ENCODE results near the gene RAET1G. TPM values are rescaled to one million over a fixed set of nuclear protein-coding genes. Genes with fewer than 3 reads are reported as not detected.
"Not testable (repeated sequence)": the region's sequence is repeated elsewhere in the genome, so short reads cannot be mapped to it uniquely, and the experiment has no call there.

The RAET1G gene
- total RNA-seq, 1 donor from 2014 or later: not detected

GRCh38 chr6:149935246-149935645 is 12.3 kb upstream of the RAET1G start:
- intact Hi-C loops (cut with micrococcal nuclease): loop anchor here (2.0 kb wide), 1 partner anchor 134 kb away; the partner anchor contains the start of gene ULBP3

DNA sequence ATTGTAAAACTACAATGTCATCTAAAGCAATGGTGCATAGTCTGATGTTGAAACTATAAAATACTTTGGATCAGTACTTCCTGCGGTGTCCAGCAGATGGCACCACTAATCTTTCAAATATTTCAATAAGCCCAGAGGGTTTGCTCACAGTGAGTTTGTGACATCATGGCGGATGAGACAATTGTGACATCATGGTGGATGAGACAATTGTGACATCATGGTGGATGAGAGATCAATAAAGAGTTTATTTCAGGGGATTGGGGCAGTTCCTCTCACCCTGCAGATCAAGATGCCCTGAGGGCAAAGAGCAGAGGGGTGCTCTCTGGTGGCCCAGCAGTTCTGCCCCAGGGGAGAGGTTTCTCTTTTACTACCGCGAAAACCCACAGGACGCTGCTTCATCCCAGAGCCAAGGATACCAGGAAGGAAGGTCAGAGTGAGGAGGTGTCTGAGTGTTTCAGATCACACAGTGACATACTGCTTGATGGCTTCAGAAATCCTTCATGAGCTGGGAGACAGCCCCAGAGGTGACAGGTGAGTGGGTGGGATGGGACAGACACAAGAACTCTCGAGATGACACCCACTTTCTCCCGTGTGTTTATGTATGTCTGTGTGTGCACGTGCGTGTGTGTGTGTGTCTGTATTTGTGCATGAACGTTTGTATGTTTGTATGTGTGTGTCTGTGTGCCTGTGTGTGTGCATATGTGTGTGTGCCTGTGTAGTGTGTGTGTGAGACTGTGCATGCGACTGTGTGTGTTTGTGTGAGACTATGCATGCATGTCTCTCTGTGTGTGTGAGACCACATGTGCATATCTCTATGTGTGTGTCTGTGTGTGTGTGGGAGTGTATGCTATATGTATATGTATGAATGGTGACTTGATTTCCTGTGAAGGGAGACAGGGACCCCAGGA is 11.6 kb upstream of the RAET1G start:
- intact Hi-C loops (cut with micrococcal nuclease): loop anchor here (1.0 to 5.0 kb wide), 3 partner anchors 83 to 883 kb away; partner anchors contain the start of gene ULBP3

DNA sequence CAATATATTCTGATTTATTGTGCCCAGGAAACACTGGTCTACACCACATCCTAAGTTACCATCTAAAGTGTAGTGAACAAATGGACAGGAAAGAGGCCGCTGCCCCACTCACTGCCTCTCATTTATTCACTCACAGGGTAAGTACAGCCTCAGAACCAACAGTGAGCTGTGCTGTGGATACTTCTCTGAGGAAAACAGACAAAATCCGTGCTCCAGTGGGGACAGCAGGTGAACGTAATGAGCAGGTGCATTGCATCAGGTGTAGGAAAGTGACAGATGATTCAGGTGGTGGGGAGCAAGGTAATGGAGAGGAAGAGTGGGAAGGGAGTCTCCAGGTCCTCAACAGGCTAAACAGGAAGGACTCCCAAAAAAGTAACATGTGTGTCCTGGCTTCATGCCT is 10.5 kb upstream of the RAET1G start:
- intact Hi-C loops (cut with micrococcal nuclease): loop anchor here (5.0 kb wide), 1 partner anchor 884 kb away; no protein-coding TSS in a partner anchor

DNA sequence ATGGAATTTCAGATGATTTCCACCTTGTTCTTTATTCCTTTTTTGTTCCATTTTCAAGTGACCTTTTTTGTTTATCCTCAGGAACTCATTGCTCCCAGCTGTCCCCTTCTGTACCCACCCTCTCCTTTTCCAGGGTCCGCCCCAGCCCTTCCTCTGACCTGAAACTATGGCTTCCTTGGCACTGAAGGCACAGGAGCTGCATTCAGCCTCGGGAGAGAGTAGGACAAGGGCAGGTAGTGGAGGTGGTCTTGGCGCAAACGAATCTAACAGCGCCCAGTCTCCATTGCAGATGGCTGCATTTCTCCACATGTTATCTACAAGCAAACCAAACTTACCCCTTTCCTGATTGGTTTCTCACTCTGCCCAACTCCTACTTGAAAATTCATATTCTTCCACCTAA is 10.1 kb upstream of the RAET1G start:
- intact Hi-C loops (cut with micrococcal nuclease): loop anchor here (5.0 kb wide), 1 partner anchor 884 kb away; no protein-coding TSS in a partner anchor

DNA sequence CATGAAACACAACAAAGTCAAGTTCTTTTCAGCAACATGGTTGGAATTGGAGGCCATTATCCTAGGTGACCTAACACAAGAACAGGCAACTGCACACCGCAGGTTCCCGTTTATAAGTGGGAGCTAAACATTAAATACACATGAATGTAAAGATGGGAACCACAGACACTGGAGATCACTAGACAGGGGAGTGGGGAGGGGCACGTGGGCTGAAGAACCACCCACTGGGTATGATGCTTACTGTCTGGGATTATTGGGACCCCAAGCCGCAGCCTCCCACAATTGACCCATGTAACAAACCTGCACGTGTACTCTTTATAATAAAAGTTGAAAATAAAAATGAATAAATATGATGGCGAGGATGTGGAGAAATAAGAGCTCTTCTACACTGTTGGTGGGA is 8.6 kb upstream of the RAET1G start:
- intact Hi-C loops (cut with micrococcal nuclease): loop anchor here (5.0 kb wide), 1 partner anchor 886 kb away; no protein-coding TSS in a partner anchor

DNA sequence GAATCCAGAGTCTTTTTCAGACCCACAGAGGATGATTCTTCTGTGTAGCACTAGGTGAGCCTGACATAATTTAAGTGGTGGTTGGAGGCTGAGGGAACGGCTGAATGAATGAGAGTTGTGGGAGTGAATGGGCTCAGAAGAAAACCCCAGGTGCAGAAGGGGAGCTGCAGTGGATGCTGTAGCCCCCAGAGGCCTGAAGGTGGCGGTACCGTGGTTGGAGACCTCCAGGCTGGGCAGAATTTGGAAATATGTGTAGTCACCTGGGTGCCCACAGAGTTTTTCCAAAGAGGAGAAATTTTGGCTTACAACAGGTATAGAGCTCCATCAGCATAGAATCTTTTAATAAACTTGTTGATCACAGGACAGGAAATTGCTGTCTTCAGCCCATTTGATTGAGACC is 6.5 kb upstream of the RAET1G start:
- intact Hi-C loops (cut with micrococcal nuclease): loop anchor here (5.0 kb wide), 2 partner anchors 33 to 207 kb away; partner anchors contain the start of gene ULBP1

GRCh38 chr6:149927025-149927424 is 4.1 kb upstream of the RAET1G start:
- intact Hi-C loops (cut with micrococcal nuclease): loop anchor here (5.0 kb wide), 2 partner anchors 35 to 205 kb away; partner anchors contain the start of gene ULBP1

- intact Hi-C loops (cut with micrococcal nuclease): loop anchor here (1.0 to 5.0 kb wide), 3 partner anchors 36 to 204 kb away; partner anchors contain the start of gene ULBP1
Measured at GRCh38 chr6:149925974-149926777, 3.3 kb upstream of the RAET1G start.

GRCh38 chr6:149925253-149925973 is 2.5 kb upstream of the RAET1G start:
- intact Hi-C loops (cut with micrococcal nuclease): loop anchor here (5.0 kb wide), 2 partner anchors 37 to 203 kb away; partner anchors contain the start of gene ULBP1

DNA sequence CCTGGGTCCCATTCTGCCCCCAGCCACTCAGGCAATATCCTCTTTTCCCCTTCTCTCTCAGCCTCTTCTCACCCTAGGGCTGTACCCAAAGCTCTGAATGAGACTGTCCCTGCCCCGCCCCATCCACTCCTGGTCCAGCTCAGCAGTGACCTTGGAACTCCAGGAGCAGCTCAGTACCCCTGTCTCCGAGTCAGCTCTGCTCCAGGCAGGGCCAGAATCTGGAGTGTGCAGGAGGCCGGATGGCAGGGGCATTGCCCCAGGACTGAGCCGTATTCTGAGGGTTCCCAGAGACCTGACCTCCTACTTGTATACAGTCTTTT is 2.0 kb upstream of the RAET1G start:
- intact Hi-C loops (cut with micrococcal nuclease): loop anchor here (5.0 kb wide), 2 partner anchors 37 to 203 kb away; partner anchors contain the start of gene ULBP1

DNA sequence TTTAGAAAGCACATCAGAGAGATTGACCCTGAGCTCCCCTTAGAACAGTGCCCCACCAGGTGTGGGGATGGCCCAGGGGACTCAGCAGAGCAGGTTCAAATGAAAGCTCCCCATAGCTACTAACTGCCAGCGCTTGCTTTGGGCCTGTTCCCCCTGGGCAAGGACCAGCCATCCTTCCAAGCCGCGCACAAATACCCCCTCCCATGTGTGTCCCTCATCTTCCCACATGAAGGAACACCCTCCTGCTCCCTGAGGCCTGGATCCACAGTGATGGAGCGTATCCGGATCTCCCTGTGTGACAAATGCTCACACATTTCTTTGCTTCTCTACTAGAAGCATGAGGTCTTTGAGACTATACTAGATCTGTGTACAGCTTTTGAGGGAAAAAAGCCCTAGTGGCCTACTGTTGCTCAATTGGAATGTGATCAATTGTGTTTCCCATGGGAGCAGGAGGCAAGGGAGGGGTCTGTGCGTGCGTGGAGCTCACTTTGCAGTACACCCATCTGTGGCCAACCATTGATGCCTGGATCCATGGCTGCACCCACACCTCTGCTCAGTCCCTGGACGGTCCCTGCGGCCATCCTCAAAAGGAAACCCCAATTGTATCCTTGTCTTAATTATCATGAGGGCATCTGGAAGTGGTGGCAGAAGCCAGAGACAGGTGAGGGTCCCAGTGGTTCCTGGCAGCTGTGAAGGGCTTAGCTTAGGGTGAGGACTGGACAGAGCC is 1.4 kb upstream of the RAET1G start:
- intact Hi-C loops (cut with micrococcal nuclease): no loop called here

GRCh38 chr6:149923327-149923986 is 536 bp upstream of the RAET1G start:
- intact Hi-C loops (cut with micrococcal nuclease): loop anchor here (1.0 kb wide), 2 partner anchors 59 to 357 kb away; partner anchors contain the start of genes GINM1 and LRP11

DNA sequence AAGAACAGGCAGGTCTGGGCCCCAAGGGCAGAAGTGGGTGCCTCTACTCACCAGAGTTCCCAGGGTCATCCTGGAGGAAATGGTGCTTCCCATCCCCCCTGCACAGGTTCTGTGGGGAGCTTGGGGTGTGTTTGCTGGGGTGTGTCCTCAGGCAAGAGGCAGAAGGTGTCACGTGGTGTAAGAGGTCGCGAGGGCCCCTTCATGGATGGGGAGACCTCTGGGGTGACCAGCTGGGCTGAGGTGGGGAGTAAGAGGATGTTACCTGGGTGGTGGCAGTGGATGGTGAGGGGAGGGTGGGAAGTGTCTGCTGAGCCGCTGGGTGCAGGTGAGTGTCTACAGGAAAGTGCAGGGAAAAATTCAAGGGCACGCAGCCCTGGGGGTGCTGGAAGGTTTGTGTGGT is 830 bp downstream of the RAET1G start:
- intact Hi-C loops (cut with micrococcal nuclease): not testable (repeated sequence)

DNA sequence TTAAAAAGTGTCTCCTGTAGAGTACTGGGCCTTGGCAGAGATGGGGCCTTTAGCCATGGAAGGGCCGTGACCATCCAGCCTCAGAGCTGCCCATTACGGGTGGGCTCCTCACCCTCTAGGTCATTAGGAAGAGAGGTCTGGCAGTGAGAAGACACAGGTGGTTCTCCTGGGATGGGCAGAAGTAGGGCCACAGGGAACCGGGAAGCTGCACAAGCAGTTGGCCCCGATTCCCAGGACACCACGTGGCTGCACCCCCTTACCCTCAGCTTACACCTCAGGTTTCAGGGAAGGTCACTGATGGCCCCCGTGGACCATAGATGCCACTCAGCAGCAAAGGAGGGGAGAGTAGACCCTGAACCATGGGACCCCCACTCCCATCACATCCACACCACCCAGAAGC is 1.6 kb downstream of the RAET1G start:
- intact Hi-C loops (cut with micrococcal nuclease): no loop called here

GRCh38 chr6:149919834-149920225 is 3.1 kb downstream of the RAET1G start:
- intact Hi-C loops (cut with micrococcal nuclease): no loop called here

DNA sequence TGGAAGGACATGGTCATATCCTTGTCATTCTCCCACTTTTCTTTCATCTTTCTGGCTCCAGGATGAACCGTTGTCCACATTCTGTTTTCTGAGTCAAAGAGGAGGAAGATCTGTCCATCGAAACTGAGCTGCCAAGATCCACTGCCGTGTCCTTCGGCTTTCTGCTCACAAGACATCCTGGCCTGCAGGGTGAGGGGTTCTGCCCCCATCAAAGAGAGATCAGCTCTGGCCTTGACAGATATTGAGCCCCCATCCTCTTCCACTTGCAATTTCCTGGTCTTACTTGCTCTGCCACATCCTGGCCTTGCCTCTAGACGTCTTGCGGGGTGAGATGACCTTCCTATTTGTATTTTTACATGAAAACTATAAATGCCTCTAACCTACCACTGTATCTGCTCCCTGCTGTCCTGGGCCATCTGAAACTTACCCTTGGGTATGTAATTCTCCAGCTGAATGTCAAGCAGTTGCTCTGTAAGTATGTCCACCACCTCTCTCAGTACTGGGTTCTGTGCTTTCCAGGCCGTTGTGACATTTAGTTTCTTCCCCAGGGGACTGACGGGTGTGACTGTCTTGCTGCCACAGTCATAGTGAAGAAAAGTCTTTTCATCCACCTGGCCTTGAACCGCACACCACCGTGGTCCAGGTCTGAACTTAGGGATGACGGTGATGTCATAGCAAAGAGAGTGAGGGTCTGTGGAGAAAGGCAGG is 3.6 kb downstream of the RAET1G start:
- intact Hi-C loops (cut with micrococcal nuclease): not testable (repeated sequence)

DNA sequence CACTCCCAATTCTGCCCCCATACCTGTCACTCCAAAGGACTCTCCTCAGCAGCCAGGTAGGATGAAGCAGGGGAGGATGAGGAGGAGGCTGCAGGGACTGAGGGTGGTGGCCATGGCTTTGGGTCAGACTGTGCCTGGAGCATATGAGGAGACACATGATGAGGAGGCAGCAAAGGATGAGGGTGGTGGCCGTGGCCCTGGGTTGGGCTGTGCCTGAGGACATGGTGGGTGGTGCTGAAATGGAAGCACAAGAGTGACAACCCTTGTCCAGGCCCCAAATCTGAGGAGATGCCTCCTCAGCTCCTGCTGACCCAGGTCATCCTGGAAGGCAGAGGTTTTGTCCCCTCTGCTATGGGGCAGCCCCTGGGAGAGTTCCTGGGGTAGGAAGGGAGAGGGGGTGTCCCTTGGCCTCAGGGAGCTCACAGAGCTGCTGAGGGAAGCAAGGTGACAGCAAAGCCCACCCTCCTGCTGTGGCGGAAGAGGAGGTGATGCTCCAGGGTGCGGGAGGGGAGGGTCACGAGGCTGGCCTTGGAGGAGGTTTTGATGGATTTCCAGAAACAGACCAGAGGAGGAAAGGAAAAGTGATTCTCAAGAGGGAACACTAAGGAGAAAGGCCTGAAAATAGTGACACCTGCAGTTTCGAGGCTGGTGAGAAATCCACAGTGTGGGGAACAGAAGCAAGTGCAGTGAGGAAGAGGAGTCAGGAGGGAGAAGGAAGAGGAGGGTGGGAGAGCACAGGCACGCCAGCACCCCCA is 4.6 kb downstream of the RAET1G start:
- intact Hi-C loops (cut with micrococcal nuclease): no loop called here

DNA sequence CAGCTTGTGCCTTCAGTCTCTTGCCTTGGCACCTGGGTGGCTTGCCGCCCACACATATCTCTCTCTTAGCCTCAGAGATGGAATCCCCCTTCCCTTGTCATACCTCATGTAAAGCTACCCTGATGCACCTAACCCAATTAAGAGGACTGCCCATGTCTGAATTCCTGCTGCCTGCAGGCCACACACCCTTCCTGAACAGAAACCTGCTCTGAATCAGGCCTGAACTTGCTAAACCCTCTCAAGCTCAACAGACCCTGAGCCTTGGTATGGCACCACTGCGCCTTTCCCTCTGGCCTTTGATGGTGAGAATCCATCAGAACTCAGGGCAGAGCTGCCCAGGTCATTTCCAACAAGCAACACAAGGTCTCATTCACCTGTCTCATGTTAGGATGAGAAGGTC is 5.2 kb downstream of the RAET1G start:
- intact Hi-C loops (cut with micrococcal nuclease): no loop called here

All from T-helper 2 cell treated with Interferon-gamma antibody and Interleukin-4, amounts not matched to agents 100 ng/mL and 5 ng/mL, for 36 hours (primary cell).